Measurements from ENCODE around the gene JADE2. TPM values are rescaled to one million over a fixed set of nuclear protein-coding genes. Genes with fewer than 3 reads are reported as not detected.

The JADE2 gene
- total and polyA plus RNA-seq, 2 experiments from 2014 or later: 16.2 to 40.8 TPM

- no peak overlapping the region for H3K4me2 ChIP-seq
- no peaks in the 10 kb centered on the region for H4K20me1 ChIP-seq (replicated peaks; ENCODE audit: insufficient read depth)
- H3K27me3 ChIP-seq (ENCODE audit: insufficient read depth): no peaks in the 10 kb centered on the region
- no peaks in the 10 kb centered on the region for H3K9me2 ChIP-seq (ENCODE audit: insufficient read depth)
- Mint-ChIP-seq H3K4me1 (peaks cover 21% of the 10 kb centered on the region), H3K9me3 (no peaks in the 10 kb centered on the region), H3K36me3 (ENCODE audit: low read depth) (peaks cover 3% of the 10 kb centered on the region; the same call in 1 of the 3 replicates), H3K4me3 (no peak overlapping the region), H3K27ac (no peak overlapping the region), H3K27me3 (ENCODE audit: insufficient read depth, low read depth, poor library complexity) (peaks cover 15% of the 10 kb centered on the region)
- peaks cover 17% of the 10 kb centered on the region for H3K4me1 ChIP-seq (ENCODE audit: insufficient read depth)
- no peaks in the 10 kb centered on the region for H3K36me3 ChIP-seq (ENCODE audit: insufficient read depth)
- H2AFZ ChIP-seq: no peak overlapping the region; the same call in 1 of the 2 replicates
- 0 out of 2 replicates have a peak, but pooled peaks cover 5% of the 10 kb centered on the region for H3F3A ChIP-seq (replicated peaks; ENCODE audit: low read depth)
- H3K79me2 ChIP-seq (replicated peaks; ENCODE audit: insufficient read depth): no peaks in the 10 kb centered on the region
- DNase-seq (ENCODE audit: low spot score) (no peak), ATAC-seq (no peak)
- no peak overlapping the region for H3K27ac ChIP-seq (ENCODE audit: low read depth)
- TF ChIP-seq EZH2phosphoT487 (IDR thresholded peaks at IDR 0.05; ENCODE audit: unreplicated experiment) (no peak), ZNF114 (CRISPR knock-in tag; IDR thresholded peaks at IDR 0.05) (no peak), JUNB (IDR thresholded peaks at IDR 0.05; ENCODE audit: unreplicated experiment) (no peak), ZNF331 (CRISPR knock-in tag; IDR thresholded peaks at IDR 0.05; ENCODE audit: low read depth) (no peak), POLR2AphosphoS5 (IDR thresholded peaks at IDR 0.05; ENCODE audit: low read depth) (no peak), STAT1 (IDR thresholded peaks at IDR 0.05; ENCODE audit: unreplicated experiment) (no peak), NANOG (IDR thresholded peaks at IDR 0.05; ENCODE audit: borderline replicate concordance) (no peak), CREB1 (CRISPR knock-in tag; IDR thresholded peaks at IDR 0.05; ENCODE audit: low read depth) (no peak), REST (IDR thresholded peaks at IDR 0.05; ENCODE audit: unreplicated experiment) (no peak), EZH2 (IDR thresholded peaks at IDR 0.05; ENCODE audit: low read depth, unreplicated experiment) (no peak)
- TF ChIP-seq, protein P1, sequence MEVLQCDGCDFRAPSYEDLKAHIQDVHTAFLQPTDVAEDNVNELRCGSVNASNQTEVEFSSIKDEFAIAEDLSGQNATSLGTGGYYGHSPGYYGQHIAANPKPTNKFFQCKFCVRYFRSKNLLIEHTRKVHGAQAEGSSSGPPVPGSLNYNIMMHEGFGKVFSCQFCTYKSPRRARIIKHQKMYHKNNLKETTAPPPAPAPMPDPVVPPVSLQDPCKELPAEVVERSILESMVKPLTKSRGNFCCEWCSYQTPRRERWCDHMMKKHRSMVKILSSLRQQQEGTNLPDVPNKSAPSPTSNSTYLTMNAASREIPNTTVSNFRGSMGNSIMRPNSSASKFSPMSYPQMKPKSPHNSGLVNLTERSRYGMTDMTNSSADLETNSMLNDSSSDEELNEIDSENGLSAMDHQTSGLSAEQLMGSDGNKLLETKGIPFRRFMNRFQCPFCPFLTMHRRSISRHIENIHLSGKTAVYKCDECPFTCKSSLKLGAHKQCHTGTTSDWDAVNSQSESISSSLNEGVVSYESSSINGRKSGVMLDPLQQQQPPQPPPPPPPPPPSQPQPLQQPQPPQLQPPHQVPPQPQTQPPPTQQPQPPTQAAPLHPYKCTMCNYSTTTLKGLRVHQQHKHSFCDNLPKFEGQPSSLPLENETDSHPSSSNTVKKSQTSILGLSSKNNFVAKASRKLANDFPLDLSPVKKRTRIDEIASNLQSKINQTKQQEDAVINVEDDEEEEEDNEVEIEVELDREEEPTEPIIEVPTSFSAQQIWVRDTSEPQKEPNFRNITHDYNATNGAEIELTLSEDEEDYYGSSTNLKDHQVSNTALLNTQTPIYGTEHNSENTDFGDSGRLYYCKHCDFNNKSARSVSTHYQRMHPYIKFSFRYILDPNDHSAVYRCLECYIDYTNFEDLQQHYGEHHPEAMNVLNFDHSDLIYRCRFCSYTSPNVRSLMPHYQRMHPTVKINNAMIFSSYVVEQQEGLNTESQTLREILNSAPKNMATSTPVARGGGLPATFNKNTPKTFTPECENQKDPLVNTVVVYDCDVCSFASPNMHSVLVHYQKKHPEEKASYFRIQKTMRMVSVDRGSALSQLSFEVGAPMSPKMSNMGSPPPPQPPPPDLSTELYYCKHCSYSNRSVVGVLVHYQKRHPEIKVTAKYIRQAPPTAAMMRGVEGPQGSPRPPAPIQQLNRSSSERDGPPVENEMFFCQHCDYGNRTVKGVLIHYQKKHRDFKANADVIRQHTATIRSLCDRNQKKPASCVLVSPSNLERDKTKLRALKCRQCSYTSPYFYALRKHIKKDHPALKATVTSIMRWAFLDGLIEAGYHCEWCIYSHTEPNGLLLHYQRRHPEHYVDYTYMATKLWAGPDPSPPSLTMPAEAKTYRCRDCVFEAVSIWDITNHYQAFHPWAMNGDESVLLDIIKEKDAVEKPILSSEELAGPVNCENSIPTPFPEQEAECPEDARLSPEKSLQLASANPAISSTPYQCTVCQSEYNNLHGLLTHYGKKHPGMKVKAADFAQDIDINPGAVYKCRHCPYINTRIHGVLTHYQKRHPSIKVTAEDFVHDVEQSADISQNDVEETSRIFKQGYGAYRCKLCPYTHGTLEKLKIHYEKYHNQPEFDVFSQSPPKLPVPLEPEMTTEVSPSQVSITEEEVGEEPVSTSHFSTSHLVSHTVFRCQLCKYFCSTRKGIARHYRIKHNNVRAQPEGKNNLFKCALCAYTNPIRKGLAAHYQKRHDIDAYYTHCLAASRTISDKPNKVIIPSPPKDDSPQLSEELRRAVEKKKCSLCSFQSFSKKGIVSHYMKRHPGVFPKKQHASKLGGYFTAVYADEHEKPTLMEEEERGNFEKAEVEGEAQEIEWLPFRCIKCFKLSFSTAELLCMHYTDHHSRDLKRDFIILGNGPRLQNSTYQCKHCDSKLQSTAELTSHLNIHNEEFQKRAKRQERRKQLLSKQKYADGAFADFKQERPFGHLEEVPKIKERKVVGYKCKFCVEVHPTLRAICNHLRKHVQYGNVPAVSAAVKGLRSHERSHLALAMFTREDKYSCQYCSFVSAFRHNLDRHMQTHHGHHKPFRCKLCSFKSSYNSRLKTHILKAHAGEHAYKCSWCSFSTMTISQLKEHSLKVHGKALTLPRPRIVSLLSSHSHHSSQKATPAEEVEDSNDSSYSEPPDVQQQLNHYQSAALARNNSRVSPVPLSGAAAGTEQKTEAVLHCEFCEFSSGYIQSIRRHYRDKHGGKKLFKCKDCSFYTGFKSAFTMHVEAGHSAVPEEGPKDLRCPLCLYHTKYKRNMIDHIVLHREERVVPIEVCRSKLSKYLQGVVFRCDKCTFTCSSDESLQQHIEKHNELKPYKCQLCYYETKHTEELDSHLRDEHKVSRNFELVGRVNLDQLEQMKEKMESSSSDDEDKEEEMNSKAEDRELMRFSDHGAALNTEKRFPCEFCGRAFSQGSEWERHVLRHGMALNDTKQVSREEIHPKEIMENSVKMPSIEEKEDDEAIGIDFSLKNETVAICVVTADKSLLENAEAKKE (CRISPR knock-in tag; IDR thresholded peaks at IDR 0.05): no peak
- TF ChIP-seq, protein P2, sequence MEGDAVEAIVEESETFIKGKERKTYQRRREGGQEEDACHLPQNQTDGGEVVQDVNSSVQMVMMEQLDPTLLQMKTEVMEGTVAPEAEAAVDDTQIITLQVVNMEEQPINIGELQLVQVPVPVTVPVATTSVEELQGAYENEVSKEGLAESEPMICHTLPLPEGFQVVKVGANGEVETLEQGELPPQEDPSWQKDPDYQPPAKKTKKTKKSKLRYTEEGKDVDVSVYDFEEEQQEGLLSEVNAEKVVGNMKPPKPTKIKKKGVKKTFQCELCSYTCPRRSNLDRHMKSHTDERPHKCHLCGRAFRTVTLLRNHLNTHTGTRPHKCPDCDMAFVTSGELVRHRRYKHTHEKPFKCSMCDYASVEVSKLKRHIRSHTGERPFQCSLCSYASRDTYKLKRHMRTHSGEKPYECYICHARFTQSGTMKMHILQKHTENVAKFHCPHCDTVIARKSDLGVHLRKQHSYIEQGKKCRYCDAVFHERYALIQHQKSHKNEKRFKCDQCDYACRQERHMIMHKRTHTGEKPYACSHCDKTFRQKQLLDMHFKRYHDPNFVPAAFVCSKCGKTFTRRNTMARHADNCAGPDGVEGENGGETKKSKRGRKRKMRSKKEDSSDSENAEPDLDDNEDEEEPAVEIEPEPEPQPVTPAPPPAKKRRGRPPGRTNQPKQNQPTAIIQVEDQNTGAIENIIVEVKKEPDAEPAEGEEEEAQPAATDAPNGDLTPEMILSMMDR (conservative IDR thresholded peaks at IDR 0.05; ENCODE audit: low read depth in 2 of 2): no peak
- TF ChIP-seq, protein P3, sequence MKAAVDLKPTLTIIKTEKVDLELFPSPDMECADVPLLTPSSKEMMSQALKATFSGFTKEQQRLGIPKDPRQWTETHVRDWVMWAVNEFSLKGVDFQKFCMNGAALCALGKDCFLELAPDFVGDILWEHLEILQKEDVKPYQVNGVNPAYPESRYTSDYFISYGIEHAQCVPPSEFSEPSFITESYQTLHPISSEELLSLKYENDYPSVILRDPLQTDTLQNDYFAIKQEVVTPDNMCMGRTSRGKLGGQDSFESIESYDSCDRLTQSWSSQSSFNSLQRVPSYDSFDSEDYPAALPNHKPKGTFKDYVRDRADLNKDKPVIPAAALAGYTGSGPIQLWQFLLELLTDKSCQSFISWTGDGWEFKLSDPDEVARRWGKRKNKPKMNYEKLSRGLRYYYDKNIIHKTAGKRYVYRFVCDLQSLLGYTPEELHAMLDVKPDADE (IDR thresholded peaks at IDR 0.05): no peak
- H3K4me3 ChIP-seq: no peak overlapping the region
Measured at GRCh38 chr5:134515801-134516200, 9.7 kb upstream of the JADE2 start.

Measured in GM23338 (cell line).